Measurements from ENCODE around the gene PRKCH.
A peak's percentile ranks its signal among the peaks of the same experiment; 100 is the strongest.

PRKCH gene

DNA sequence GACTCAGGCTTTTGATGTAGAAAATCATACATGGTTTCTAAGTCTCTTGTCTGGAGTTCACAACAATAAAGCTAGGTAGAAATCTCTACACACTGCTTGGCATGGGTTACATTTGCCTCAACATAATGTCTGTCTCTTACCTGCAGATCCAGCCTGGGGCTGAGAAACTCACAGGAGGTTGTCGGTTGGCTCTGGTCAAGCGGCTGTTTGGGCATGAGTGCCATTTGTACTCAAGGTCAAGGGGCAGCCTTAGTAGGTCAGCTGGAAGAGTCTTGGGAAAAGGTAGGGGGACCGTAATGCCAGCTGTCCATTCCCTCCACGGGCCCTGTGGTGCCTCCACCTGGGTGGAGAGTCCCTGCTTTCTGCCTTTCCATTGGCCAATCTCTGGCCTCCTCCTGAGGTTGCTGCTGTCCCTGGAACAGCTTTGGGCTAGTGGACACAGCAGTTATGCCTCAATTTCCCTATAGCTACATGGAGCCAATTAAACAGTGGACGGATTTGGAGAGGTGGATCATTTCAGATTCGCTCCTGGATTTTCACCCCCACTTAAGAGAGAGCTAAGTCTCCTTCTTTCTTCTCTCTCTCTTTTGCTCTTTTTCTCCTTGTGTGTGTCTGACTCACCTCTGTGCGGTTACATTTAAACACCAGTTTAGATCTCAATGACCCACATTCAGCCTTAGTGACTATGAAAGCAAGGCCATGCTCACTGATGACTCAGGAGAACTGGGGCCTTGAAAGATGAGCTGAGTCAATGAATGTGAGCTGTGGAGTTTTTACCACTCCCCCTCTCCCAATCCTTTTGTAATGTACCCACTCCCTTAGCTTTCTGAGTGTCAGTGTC, 241.2 kb downstream of the PRKCH start:
- DNase-seq = no peak
- in situ Hi-C loops (cut with MboI; ENCODE audit: low pct_unique_long_range_greater_than_20kb, low sequenced_read_pairs) = no loop called here

DNA sequence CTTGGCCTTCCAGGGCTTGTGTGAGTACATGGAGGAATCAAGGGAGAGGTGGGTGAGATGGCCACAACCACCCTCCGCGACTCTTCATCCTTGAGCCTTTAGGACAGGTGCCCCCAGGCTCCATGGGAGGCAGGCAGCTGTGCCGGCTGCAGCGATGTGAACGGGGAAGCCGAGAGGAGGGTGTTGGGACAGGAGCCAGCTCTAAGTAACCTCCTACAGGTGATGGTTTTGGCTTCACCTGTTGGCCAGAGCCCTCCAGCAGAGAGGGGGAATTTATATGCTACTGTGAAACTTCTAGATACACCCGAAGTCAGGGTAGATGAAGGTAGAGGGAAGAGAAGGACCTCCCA, 241.8 kb downstream of the PRKCH start:
- DNase-seq = no peak
- in situ Hi-C loops (cut with MboI; ENCODE audit: low pct_unique_long_range_greater_than_20kb, low sequenced_read_pairs) = no loop called here

DNA sequence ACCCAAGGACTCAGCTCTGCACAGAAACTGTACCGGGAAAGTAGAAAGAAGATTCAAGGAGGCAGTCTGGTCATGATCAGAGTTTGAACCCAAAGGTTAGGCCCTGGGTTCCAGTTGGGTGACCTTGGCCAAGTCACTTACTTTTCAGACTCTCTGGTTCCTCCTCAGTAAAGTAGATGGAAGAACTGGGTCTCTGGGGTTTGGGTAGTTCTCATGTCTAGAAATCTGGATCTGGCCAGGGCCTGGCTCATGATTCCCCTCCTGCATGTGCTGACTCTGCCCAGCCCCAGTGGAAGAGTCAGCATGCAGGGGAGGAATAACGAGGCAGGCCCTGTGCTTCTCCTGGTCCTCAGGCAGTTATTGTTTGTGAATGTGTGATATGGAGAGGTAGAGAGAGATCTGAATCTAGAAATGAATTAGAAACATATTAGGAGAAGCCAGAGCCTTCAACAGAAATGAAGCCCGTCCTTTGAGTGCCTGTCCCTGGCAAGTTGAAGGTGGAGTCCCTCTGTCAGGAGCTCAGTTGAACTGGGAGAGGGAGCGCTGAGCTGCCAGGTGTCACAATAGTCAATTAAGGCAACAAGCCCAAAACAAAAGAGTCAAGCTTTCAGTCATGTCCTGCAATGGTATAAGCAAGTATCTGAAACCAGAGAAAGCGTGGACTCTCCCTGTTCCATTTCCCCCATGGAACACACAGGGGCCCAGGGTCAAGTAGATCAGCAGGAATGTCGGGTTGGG, 242.7 kb downstream of the PRKCH start:
- DNase-seq = no peak
- in situ Hi-C loops (cut with MboI; ENCODE audit: low pct_unique_long_range_greater_than_20kb, low sequenced_read_pairs) = no loop called here

DNA sequence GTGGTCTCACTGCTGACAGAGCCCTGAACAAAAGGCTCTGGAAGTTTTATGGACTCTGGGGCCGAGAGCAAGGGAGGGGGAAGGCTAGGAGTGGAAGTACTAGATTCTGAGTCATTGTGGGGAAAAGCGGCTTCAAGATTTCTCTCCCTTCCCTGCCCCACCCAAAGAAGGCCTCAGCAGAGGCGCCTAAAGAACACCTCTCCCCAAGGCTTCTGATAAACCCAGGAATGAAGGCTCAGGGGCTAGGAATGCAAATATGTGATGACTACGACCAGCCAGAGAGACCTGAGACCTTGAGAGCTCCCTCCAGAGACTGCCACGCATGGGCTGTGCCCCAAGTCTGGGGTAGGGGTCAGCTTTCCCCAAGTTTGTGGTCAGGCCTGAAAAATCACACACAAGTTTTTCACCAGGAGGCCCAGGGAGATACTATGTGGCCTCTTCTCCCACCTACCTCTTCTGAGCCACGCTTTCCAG, 243.3 kb downstream of the PRKCH start:
- in situ Hi-C loops (cut with MboI; ENCODE audit: low pct_unique_long_range_greater_than_20kb, low sequenced_read_pairs) = no loop called here
- DNase-seq = no peak

DNA sequence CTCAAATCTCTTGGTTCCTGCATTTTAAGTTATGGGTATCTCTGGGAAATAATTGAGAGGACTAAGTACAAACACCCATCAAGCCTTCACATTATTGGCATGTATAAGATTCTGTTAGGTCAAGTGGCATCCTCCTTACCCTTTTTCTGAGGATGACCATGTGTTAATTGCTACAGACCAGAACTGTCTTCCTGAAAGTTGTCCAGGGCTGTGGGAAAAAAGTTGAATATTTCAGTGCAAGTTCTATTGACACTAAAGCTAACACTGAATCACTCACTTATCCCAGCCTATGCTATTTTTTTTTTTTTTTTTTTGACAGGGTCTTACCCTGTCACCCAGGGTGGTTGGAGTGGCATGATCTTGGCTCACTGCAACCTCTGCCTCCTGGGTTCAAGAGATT, 243.8 kb downstream of the PRKCH start:
- in situ Hi-C loops (cut with MboI; ENCODE audit: low pct_unique_long_range_greater_than_20kb, low sequenced_read_pairs) = no loop called here
- DNase-seq = no peak

DNA sequence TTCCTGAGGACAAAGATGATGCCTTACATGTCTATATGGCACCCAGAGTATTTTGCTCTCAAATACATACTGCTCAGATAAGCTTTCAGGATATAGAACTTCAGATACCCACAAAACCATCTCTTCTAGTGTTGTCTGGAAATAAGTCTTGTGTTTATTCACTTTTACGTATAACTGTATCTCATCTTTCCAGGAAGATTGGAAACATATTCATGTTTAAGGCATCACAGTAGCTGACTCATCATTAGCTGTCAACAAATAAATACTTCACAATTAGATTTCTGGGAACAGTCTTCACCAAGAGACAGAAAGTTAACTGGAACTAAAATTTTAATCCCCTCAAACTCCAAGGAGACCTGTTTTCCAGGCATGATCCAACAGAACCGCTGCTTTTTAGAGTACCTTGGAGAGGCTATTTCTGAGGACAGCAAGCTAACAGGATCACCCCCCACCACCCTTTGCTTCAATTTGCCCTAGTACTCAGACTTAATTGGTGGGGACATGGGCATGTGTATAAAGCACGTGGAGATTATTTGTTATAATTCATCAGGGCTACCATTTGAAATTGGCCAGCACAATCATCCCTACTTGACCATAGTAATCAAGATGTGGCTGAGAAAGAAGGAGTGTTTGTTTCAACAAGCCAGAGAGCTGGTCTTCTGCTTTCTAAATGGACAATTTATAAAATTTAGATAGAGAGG, 244.6 kb downstream of the PRKCH start:
- DNase-seq = no peak
- in situ Hi-C loops (cut with MboI; ENCODE audit: low pct_unique_long_range_greater_than_20kb, low sequenced_read_pairs) = no loop called here

DNA sequence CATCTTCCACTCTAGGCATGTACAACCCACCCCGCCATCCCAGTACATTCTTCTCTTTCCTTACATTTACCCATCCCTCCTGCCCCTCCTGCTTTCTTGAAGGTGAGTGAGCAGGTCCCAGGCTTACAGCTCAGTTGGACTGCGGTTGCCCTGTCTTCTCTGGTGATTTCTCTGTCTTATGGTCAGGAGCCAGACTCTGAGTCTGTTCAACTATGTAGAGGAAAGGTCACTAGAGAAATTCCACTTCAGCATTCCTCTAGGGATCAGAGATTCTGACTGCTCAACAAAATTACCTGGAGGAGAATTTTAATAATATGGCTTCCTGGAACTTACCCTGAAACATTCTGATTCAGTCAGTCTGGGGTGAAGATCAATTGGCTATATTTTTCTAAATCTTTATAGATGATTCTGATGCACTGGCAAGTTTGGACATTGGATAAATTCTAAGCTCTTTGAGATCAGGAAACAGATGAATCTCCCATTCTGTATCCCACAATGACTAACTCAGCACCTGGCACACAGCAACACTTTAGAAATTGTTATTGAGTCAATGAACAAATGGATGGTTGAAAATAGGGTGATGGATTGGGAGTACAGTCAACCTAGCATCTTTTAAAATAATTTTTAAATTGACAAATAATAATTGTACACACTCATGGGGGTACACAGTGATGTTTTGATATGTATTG, 245.3 kb downstream of the PRKCH start:
- no peak for DNase-seq
- in situ Hi-C loops (cut with MboI; ENCODE audit: low pct_unique_long_range_greater_than_20kb, low sequenced_read_pairs) = no loop called here

DNA sequence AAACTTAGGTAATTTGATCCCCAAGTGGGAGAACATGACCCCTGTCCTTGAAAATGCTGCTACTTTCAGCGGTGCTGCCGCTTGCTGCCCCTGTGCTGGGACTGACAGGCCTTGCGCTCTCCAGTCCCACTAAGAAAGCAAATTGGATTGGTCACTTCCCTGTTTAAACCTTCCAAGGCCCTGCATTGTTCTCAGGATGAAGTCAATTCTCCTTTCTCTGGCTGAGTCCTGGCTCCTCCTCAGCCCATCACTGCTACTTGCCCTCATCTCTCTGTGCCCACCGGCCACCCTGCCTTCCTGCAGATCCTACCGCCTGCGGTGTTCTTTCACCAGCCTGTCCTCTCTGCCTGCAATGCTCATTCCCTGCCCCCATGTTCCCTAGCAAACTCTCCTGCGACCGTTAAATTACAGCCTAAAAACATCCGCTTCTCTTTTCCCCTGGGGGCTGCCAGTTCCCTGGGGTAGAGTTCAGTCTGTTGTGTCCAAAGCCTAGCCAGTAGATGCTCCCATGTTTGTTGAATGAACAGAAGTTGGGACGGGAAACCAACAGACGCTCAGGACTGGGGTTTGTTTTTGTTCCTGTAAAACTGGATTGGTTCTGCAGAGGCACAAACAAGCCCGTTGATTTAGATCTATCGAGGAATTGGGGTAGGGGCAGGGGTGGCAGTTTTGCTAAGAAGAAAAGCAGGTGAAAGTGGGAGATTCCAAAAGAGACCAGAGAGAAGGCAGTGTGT, 246.6 kb downstream of the PRKCH start:
- in situ Hi-C loops (cut with MboI; ENCODE audit: low pct_unique_long_range_greater_than_20kb, low sequenced_read_pairs) = no loop called here
- DNase-seq = peak; percentile 85

DNA sequence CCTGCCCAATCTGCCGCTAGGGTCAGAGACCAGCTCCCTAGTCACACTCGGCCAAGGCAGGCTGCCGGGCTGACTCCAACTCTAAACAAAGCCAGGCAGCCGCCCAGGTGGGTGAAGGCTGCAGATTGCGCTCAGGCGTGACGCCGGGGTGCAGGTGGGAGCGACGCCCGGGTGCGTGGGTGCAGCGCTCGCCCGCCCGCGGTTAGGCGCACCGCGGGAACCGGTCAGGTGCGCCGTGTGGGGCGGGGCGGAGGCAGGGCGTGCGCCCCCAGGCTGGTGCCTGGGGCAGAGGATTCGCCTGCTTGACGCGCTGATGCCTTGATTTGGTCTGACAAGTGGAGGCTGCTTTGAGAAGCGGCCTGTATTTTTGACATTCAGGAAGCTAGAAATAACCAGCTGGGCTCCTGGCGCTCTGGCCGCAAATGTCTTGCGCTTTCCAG, 247.2 kb downstream of the PRKCH start:
- in situ Hi-C loops (cut with MboI; ENCODE audit: low pct_unique_long_range_greater_than_20kb, low sequenced_read_pairs) = no loop called here
- DNase-seq = peak; percentile 52

DNA sequence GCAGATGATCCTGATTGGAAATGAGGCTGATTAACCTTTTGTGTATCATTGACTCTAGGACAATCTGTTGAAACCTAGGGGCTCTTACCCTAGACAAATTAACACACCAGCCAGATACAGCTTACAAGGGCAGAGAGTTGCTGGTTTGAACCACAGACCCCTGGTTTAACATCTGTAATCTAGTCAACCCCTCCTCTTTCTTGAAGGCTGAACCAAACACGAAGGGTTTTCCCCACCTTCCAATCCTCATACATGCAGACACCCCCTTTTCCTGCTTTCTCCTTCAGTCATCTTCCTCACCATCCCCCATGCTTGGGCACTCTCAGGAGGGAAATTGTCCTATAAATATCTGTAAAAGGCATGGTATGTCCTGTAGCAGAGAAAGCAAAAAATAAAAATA, 247.9 kb downstream of the PRKCH start:
- DNase-seq = no peak
- in situ Hi-C loops (cut with MboI; ENCODE audit: low pct_unique_long_range_greater_than_20kb, low sequenced_read_pairs) = no loop called here

DNA sequence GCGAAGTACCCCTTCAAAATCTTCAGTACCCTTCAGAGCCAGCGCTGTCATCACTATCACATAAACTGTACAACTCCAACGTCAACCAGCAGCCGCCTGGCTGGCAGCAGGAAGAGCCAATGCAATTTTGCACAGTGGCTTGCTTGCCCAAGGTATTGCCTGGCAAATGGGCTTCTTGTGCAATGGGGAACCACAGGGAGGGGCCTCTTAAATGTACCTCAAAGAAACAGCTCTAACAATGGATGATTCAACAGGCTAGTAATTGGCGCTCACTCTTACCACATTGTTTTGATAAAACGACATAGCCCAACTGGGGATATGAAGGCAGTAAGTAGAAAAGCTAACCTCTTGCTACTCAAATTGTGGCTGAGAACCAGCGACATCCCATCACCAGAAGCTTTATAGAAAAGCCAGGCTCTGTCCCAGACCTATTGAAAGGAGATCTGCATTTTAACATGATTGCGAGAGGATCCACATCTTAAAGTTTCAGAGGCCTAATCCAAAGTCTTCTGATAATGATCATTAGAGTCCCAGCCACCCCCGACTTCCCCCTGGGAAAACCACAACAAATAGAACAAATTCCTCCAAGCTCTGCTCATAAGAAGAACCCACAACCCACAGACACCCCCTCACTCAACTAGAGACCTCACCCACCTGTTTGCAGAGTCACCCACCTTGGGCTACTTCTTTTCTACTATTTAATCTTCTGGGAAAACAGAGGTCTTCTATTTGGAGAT, 248.6 kb downstream of the PRKCH start:
- in situ Hi-C loops (cut with MboI; ENCODE audit: low pct_unique_long_range_greater_than_20kb, low sequenced_read_pairs) = no loop called here
- peak; percentile 65 for DNase-seq

DNA sequence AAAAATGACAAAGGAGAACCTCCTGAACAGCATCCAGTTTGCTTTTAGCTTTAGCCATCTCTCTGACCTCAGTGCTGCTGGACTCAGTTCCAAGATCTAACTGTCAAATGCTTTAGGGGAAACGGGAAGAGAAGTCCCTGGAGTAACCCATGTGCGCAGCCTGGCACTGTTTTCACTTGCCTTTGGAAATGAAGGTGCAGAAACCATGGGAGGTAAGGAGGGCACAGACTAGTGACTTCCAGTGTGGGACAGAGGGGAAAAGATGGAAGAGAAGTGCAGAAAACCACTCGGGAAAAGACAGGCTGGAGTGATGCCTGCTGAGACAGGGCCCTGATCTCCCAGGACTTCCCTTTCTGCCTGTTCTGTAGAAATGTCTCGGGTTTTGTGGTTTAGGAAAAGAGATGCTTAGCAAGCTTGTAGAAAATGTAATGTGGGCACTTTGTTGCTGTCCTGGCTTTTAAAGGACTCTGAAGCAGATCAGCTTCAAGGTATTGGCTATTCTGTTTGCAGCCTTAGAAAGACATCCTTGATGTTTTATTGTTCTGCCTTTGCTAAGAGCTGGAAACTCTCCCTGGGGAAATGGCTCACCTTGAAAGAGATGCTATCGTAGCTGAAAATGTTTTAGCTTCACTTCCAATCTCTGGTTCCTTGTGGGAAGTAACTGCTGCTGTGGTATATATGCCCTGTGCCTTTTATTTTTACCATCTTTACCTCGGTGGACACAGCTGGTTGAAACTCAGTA, 249.3 kb downstream of the PRKCH start:
- in situ Hi-C loops (cut with MboI; ENCODE audit: low pct_unique_long_range_greater_than_20kb, low sequenced_read_pairs) = no loop called here
- DNase-seq = peak; percentile 49

DNA sequence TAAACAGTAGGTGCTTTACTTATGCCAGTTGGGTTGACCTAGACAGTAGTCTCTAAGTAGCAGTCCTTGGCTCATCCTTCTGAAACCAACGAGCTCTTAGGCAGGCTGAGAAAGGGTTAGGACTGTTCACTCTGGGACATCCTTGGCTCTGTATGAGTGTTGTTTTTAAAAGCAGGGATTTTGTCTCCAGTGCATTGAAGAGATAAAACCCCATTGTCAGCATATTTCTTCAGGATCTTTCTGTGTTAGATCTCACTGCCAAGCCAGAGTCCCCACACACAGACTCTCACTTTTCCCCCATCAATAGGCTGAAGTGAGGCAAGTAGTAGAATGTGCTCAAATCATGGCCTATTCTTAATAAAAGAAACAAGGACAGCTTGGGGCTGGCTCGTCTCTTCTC, 250.5 kb downstream of the PRKCH start:
- in situ Hi-C loops (cut with MboI; ENCODE audit: low pct_unique_long_range_greater_than_20kb, low sequenced_read_pairs) = no loop called here
- DNase-seq = no peak

DNA sequence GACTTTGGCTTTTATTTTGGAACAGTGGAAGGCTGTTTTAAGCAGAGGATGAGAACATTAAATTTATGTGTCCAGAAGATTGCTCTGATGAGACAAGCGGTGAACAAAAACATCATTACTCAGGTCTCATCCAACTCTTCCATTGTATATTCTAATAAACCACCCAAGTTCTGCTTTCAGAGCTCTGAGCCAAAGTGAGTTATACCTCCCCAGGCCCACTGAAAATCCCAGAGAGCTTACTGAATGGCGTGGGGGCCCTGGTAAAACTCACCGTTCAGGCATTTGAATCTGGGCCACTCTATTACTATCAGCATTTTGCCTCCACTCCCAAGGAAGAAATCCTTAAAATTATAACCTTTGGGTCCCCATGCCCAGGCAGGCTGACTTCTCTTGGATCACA, 251.9 kb downstream of the PRKCH start:
- no peak for DNase-seq
- in situ Hi-C loops (cut with MboI; ENCODE audit: low pct_unique_long_range_greater_than_20kb, low sequenced_read_pairs) = no loop called here

DNA sequence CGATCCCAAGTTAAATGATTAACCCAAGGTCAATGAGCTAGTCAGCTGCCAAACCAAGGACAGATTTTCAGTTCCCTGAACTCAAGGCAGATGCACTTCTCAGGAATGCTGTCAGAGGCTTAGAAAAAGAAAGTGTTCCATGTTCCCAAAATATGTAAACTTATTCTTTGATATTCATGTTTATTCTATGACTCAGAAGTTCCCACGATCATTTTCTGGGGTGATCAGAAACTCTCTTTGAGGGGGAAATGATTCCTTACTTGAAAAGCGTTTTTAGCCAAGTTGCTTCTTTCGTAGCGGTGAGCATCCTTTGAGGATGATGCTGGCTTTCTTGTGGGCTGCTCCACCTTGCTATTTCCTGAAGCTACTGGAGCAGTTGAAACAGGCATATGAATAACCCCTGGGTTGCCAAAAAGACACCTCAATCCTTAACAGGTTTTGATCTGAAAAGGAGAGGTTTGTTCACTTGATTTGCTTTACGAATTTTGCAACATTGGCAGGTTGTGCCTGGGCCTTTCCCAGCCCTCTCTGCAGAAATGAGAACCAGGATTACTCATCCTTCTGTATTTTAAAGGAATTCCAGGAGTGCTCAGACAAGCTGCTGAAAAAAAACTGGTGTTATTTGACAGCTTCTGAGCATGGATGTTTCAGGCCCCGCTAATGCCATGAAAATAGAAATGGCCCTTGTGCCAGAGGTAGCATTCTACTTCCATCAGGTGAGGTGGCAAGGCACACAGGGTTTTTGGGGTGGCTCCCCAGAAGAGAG, 252.6 kb downstream of the PRKCH start:
- no peak for DNase-seq
- in situ Hi-C loops (cut with MboI; ENCODE audit: low pct_unique_long_range_greater_than_20kb, low sequenced_read_pairs) = no loop called here

DNA sequence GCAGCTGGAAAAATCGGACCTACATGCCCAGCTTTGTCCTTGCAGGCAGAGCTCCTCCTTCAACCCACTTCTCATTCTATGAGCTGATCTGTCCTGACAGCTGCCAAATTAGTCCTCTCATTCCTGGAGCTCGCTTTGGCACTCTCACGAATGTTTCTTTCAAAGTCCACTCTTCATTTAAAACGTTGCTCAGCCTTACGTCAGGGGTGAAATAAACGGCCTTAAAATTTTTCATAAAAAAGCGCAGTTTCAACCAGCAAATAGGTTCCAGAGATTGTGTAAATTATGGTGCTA, 253.1 kb downstream of the PRKCH start:
- DNase-seq = no peak
- in situ Hi-C loops (cut with MboI; ENCODE audit: low pct_unique_long_range_greater_than_20kb, low sequenced_read_pairs) = no loop called here

DNA sequence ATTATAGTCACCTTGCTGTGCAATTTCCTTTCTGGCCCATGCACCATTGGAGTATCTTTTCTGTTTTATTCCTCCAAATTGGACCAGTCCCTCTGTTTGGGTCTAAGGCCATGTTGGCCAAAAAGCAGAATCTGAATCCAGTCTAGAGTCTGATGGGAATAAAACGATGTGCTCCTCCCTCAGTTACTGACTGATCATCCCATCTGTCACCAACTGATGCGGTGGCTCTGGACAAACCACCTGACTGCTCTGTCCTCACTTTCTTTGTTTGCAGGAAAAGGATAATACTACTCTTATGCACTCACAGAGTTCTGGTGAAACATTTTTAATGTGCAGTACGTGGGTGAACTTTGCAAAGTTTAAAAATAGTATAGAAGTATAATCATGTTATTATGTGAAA, 253.7 kb downstream of the PRKCH start:
- DNase-seq = no peak
- in situ Hi-C loops (cut with MboI; ENCODE audit: low pct_unique_long_range_greater_than_20kb, low sequenced_read_pairs) = no loop called here
